GM13977 (cell line): Measurements from ENCODE around the gene RPS6KC1.

Experiments used
- DNase-seq: peaks from one replicate; pipeline ENCODE4 v3.0.0; 2012; ENCODE audit warnings: low spot score
- in situ Hi-C: fragments of 300-500 bp; cut with MboI; formaldehyde crosslinking; loops from one replicate; pipeline ENCODE4 v1.12.0; 2022; ENCODE audit warnings: low sequenced_read_pairs, low pct_unique_long_range_greater_than_20kb, mixed read lengths, inconsistent platforms; ENCODE audit not compliant: unreplicated experiment
- TF ChIP-seq, protein P1 (sequence below): IDR thresholded peaks from 2 replicates; pipeline ENCODE4 v1.5.1; 2012; ENCODE audit warnings: mild to moderate bottlenecking, control low read depth; ENCODE audit not compliant: insufficient read depth; ENCODE audit errors: extremely low read depth, missing control alignments

RPS6KC1 gene

DNA sequence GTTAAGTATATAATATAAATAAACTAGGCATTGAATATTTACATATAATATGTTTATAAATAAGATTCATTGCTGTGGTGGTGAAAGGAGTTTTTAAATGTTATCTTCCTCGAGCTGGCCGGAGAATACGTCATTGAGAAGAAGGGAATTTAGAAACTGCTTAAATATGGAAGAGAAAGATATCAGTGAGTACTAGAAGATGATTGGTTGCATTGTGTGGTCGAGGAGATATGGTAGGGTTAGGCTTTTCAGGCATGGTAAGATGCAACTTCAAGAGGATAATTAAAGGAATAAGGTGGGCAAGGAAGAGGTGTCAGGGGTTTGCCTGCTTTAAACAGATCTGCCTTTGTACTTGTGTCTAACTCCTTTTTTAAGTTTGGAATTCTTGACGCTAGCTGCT is 73.5 kb downstream of the RPS6KC1 start:
- TF ChIP-seq, protein P1, sequence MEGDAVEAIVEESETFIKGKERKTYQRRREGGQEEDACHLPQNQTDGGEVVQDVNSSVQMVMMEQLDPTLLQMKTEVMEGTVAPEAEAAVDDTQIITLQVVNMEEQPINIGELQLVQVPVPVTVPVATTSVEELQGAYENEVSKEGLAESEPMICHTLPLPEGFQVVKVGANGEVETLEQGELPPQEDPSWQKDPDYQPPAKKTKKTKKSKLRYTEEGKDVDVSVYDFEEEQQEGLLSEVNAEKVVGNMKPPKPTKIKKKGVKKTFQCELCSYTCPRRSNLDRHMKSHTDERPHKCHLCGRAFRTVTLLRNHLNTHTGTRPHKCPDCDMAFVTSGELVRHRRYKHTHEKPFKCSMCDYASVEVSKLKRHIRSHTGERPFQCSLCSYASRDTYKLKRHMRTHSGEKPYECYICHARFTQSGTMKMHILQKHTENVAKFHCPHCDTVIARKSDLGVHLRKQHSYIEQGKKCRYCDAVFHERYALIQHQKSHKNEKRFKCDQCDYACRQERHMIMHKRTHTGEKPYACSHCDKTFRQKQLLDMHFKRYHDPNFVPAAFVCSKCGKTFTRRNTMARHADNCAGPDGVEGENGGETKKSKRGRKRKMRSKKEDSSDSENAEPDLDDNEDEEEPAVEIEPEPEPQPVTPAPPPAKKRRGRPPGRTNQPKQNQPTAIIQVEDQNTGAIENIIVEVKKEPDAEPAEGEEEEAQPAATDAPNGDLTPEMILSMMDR = no peak

DNA sequence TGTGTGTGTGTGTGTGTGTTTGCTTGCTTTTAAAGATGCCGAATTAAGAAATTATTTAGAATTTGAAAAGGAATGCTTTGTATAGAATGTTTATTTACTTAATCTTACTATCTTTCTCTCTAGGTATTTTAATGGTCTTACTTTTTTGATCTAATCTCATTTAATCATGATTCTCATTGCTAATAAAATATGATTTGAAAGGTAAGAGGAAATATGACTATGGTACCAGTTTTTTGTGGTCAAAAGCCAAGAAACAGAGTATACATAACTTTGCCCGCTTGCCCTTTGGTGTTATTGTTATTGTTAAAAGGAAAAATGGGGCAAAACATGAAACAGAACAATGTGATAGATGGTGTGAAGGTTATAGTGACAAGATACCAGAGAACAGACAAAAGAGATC is 74.6 kb downstream of the RPS6KC1 start:
- in situ Hi-C loops = loop anchor here (10.0 kb wide), 1 partner anchor 999 kb away; no protein-coding TSS in a partner anchor
- DNase-seq = no peak

More for the DNA sequence above, 73.5 kb downstream of the RPS6KC1 start:
- DNase-seq = no peak
- in situ Hi-C loops = loop anchor here (10.0 kb wide), 1 partner anchor 1000 kb away; no protein-coding TSS in a partner anchor

DNA sequence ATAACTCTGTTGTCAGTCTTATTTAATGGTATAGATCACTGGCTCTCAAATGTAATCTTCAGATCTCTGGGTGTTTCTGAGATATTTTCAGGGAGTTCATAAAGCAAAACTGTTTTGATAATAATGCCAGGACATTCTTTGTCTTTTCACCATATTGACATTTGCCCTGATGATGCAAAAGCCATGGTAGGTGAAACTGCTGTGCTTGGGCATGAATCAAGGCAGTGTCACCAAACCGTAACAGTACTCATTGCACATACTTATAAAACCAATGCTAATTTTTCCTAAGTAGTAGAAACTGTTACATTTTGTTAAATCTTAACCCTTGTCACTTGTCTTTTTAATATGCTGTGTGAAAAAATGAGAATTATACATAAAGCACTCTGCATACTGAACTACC is 76.0 kb downstream of the RPS6KC1 start:
- TF ChIP-seq, protein P1 = no peak
- in situ Hi-C loops = loop anchor here (10.0 kb wide), 1 partner anchor 998 kb away; no protein-coding TSS in a partner anchor
- no peak for DNase-seq

More for the DNA sequence above, 74.6 kb downstream of the RPS6KC1 start:
- TF ChIP-seq, protein P1 = no peak

DNA sequence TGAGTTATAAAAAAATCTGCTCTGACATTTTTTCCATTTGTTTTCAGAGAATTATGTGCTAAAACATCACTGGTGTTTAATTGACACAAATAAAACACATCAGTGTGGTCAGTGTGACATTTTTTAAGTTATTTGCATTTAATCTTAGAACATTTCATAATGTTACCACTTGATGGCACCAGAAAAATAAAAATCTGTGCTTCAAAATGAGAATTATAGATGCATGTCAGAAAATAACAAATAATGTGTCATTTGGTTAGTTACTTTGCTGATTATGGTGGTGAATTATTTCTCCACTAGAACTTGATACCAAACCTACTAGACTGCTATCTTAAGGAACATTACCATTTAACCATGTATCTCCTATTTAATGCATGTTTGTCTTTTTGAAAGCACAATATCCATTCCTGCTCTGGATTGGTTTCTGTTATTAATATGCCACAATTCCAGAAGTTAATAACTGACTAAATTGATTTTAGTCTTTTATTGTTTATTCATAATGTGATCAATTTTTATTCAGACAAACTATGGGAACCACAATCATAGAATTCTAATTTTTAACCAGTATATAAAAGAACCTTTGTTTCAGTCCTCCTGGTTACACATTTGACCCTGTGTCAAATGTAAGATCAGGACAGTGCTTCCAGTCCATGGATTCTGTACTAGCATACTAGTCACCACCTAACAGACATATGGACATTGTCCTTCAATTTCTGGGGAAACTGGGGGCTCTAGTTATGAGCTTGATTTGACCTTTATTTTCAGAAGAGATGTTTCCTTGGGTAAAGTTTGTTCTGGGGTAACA is 81.0 kb downstream of the RPS6KC1 start:
- no peak for DNase-seq
- TF ChIP-seq, protein P1 = no peak
- in situ Hi-C loops = no loop called here

DNA sequence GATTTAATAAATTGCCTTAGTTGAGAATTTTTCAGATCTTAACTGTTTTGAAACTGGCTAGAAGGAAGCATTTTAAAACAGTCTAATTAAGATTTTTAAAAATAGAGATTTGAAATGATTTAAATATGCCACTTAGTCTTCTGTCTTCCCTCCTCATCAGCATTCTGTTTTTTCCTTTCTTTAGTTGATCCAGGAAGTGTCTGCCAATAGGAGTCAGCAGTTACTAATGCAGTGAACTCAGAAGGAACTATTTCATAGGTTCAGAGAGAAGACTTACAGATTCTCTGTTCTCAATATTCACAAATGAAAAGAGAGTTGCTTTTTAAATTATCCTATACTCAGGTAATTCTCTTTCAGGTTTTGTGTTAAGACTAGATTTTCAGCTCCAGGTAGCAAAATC is 84.5 kb downstream of the RPS6KC1 start:
- no peak for DNase-seq
- TF ChIP-seq, protein P1 = no peak
- in situ Hi-C loops = no loop called here

DNA sequence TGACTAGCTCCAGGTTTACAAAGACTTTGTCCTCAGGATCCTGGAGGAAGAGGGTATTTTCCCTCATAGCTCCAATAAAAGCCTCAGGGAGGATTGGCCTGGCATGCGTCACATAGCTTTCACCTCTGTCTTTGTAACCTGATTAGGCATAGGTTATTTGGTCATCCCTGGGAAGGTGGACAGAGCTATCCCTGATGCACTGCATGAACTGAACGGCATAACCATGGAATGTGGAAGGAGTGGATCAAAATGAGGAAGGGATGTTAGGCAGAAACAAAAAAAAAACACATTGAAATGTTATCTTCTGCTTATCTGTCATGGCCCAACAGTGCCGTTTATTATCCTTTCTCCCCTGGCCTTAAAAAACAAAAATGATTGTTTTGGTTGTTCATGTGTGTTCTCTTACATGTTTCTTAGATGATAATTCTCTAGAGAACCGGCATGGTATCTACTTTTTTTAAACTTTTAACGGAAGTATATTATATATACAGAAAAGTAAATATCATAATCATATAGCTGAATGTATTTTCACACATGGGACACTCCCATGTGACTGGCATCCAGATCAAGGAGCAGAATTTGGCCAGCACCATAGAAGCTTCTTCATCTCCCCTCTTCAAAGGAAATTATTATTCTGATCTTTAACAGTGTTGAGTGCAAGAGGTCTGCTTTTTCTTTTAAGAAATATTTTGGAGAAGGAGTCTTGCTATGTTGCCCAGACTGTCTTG is 85.3 kb downstream of the RPS6KC1 start:
- in situ Hi-C loops = no loop called here
- DNase-seq = no peak
- TF ChIP-seq, protein P1 = no peak
